GM10847 (cell line): ENCODE results near the gene COX14.

ENCODE experiments used
- POLR2A ChIP-seq: IDR thresholded peaks from 2 replicates; pipeline ENCODE4 v1.6.1; 2011; ENCODE audit not compliant: insufficient read length; ENCODE audit errors: extremely low read depth

The COX14 gene

DNA sequence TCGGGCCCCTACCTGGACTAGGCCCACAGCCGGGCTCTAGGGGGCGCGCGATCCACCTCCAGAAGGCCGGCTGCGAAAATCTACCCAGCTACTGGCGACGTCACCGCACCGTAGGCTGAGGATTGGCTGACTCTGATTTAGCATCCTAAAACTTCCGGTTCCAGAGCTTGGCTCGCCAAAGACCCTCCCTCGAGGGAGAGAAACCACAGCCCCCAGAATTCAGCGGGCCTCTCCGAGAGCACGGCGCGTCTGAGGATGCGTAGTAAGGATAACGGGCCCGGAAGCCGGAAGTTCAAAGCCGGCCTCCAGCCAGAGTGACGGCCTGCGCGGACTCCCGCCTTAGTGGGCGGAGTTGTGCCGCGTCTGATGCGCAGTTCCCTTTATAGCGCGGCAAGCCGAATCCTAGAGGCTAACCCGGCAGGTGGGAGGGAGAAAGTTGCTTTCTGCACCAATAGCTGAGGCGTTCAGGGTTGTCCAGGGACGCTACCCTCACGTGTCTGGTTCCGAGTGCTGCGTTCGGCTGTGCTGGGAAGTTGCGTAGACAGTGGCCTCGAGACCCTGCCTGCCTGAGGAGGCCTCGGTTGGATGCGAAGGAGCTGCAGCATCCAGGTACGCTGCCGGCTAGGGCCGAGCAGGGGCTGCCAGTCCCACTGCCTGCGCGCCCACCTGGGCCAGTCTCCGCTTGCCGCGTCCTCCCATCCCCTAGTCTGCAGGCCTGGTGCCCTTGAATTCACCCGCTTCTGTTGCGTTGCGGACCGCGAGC is at the start of gene COX14:
COX14 (plus strand) TSS at position 544 of the 763 bp plus-strand sequence. CDS start 7,808 bp downstream, outside the sequence.
- TF ChIP-seq POLR2A: peak; percentile 92

DNA sequence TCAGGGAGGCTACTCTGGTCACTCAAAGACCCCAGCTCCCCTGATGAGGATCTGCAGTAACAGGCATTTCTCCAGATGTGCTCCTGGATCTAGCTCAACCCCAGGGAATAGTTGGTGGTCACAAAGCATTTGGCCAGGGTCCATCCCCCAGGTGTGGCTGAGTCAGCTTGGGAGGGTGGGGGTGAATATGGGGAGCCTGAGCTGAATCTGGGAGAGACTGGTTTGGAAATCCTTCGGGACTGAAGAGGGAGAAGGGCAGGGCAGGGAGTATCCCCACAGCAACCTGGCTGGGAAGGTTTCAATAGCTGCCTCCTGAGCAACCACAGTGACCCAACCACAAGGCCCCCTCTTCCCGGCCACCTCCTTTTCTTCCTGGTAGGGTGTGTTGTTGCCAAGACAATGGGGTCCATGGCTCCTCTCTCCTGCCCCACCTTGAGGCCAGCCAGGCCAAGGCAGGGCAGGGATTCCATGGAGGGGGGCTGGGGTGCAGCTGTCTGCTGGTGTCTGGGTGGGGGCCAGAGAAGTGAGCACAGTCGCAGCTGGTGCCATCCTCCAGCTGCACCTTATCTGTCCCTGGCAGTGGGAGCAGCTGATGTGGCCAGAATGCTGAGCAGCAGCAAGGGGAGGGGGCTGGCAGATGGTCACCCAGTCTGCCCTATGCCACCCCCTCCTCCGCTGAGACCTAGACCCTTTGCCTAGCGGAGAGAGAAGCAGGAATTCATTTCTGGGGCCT is 49.1 kb upstream of the COX14 start:
- no peak for TF ChIP-seq POLR2A

DNA sequence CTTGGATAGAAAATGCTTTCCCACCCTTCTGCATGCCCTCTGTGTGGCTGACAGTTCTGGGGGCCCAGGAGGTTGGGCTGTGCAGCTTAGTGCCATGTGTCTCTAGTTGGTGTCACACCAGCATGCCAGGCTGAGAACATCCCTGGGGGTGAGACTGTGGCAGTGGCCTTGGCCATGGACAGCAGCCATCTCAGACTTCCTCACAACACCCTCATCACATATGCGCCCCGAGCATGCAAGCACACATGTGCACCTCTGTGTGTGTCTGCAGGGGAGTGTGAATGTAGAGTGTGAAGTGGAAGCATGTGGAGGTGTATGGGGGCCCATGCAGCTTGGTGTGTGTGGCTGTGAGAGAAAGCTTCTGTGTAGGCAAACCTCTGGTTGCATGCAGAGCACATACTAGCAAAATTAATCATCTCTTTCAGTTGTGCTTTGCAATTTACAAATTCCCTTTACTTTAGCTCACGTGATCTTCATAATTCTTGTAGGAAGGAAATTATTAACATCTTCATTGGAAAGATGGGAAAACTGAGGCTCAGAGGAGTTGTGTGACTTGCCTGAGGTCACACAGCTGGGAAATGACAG is 46.2 kb upstream of the COX14 start:
- no peak for TF ChIP-seq POLR2A

DNA sequence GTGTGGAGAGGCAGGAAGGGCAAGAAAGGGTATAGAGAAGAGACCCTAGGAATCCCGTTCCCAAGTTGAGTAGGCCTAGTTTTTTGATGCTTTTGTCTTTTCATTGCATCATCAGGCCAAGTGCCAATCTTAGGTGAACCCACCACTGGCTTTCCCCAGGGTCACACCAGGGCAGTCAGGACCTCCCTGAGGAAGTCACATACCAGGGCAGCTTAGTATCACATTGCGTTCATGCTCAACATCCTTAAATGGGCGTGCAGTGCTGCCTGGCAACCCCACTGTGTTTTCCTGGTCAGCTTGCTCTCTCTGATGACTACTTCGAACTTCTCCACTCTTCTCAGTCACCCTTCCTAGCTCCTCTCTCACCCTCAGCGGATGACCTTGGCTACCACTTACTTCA is 45.6 kb upstream of the COX14 start:
- no peak for TF ChIP-seq POLR2A

DNA sequence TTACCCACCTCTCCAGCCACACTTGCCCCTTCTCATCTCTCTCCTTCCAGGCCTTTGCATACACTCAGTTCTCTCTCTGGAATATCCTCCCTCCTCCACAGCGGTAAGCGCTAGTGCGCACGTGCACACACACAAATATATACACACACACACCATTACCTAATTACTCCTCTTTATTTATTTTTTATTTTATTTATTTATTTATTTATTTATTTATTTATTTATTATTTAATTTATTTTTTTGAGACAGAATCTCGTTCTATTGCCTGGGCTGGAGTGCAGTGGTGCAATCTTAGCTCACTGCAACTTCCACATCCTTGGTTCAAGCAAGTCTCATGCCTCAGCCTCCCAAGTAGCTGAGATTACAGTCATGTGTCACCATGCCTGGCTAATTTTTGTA is 43.0 kb upstream of the COX14 start:
- no peak for TF ChIP-seq POLR2A

DNA sequence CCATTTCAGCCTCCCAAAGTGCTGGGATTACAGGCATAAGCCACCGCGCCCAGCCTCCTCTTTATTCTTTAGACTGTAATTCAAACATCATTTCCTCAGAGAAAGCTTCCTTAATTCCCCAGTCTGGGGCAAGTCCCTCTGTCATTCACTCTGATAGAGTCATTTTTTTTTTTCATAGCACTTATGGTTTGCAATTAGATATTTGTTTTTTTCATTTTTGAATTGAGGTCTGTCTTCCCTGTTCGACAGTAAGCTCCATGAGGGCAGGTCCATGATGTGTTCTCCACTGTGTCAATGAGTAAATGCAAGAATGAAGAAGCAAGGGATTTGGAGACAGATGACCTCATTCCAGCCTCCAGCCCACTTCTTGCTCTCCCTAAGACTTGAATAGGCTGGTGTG is 42.5 kb upstream of the COX14 start:
- TF ChIP-seq POLR2A: no peak

DNA sequence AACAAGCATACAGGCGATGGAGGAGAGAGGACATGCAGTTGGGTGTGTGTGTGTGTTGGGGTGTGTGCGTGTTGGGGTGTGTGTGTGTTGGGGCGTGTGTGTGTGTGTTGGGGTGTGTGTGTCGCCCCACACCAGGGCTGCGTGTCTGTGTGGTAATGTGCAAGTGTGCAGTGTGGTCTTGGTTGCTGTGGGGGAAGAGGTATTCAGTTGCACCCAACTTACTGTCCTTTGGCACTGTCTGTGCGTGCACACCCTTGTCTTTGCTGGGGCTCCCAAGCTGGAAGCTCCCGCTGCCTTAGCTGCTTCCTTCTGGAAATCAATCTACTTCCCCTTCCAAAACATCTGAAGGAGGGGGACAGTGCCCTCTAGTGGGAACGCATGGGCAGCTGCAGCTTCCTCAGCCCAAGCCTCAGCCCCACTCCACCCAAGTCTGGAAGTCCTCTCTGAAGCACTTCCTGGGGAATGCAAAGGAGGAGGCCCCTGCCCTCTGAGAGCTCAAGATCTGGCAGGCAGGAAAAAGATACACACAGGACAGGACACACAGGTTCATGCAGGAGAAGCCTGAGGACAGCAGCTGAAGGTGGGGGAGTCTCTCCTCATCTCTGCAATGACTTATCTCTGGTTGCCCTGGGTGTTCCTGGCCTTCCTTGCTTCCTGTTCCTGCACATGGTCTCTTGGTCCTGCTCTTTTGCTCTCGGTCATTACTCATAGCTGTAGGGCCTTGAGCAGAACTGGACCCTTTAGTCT is 41.5 kb upstream of the COX14 start:
- TF ChIP-seq POLR2A: no peak

DNA sequence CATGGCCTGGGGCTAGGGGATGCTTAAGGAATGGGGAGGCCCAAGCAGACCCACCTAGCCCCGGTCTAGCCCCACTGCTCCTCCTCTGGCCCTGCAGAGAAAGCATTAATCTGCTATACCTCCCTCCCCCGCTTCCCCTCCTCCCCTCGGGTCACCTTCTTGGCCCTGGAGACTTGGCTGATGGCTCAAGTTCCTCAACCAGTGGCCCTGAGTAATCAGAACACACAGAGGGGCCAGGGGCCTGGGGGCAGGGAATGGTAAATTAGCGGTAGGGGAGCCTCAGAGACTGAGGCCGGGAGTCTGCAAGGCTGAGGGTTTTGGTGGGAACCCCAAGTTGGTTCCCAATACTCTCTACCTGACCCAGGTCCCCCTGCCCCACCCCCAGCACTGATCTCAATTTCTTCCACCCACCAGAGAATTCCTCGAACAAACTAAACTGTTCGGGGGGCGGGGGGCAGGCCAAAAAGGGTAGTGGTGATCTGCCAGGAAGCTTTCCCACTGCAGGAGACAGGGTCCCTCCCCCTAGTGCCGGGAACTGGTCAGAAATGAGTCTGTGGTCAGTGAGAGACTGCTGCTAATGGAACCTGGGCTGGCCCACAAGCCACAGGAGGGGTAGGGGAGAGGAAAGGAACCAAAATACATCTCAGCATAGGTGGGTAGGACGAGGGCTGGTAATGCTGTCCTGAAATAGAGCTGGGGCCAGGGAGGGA is 39.7 kb upstream of the COX14 start:
- no peak for TF ChIP-seq POLR2A

DNA sequence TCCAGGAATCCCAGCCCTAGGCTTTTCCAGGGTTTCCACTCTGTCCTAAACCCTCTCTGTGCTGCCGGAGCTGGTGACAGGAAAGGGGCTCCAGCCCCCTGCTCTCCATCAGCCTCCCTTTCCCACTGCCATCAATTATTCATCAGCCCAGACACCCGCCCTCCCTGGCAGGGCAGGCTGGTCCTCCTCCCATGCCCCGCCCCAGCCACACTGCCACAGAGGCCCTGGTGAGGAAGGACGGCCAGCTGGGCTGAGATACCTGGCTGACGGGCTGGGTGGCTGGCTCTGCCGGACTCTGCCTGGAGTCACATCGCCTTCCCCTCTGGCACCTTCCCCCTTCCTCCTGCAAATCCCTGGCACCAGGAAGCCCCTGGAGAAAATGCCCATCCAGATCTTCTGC is 38.8 kb upstream of the COX14 start:
- no peak for TF ChIP-seq POLR2A

DNA sequence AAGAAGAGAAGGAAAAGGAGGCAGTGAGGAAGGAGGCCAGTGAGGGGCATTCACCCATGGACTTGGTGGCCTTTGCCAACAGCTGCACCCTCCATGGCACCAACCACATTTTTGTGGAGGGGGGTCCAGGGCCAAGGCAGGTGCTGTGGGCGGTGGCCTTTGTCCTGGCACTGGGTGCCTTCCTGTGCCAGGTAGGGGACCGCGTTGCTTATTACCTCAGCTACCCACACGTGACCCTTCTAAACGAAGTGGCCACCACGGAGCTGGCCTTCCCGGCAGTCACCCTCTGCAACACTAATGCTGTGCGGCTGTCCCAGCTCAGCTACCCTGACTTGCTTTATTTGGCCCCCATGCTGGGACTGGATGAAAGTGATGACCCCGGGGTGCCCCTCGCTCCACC is 38.3 kb upstream of the COX14 start:
- no peak for TF ChIP-seq POLR2A

DNA sequence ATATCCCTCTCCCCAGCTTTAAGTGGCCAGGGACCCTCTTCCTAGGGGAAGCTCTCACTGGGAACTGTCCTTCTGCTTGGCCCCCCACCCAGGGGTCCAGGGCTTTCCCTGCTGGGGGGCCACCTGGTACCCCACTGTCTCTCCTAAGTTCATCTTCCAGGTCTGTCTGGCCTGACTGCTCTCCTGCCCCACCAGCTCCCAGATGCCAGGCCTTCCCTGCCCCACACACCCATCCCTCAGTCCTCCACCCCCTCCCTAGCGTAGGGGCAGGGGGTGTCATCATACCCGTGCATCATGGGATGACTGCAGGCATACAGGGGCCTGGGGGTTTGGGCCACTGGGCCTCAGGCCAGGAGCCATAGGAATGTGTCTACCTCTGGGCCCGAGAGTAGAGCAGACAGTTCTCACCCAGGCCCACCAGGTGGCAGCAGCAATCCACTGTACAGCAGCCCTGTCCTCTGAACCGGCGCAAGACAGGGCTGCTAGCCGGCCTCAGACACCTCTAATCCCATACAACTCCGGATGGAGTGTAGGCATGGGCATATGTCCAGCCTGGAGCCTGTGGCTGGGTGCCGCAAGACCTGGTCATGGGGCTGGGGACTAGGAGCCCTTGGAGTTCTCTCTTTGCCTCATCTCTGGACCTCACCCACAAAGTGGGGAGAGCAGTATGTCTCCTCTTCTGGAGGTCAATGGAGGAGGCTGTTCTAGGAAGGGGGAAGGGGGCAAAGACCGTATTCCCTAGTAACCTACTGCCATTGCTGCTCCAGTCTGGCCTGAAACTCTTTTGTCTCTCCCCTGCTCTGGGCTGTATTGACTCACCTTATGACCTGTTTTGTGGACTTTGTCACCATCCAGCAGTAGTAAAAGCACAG is 36.9 kb upstream of the COX14 start:
- TF ChIP-seq POLR2A: no peak

DNA sequence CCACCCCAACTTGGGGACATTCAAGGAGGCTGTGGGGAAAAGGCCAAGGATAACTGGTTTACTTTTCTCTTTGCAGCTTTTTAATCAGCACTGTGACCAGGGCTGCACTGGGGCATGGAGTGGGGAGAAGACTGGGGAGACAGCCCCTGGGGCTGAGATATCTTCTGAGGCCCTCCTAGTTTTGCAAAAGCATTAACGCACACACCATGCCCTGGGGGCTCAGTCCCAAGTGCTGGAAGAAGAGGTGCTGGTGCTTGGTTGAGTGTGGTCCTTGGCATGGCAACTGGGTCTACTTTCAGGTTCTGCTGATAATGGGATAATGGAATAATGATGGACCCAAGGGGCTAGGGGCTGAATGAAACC is 36.2 kb upstream of the COX14 start:
- TF ChIP-seq POLR2A: no peak

DNA sequence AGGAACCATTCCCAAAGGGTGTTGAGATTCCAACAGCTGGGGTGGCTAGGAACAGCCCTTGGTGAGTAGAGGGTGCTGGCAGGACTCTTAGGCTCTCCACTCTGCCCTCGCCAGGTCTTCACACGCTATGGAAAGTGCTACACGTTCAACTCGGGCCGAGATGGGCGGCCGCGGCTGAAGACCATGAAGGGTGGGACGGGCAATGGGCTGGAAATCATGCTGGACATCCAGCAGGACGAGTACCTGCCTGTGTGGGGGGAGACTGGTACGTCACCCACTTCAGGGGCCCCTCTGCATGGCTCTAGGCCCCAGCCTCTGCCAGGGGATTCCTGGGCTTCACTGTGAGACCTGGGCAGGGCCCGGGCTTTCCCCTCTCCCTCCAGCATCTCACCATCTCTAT is 34.9 kb upstream of the COX14 start:
- TF ChIP-seq POLR2A: no peak

DNA sequence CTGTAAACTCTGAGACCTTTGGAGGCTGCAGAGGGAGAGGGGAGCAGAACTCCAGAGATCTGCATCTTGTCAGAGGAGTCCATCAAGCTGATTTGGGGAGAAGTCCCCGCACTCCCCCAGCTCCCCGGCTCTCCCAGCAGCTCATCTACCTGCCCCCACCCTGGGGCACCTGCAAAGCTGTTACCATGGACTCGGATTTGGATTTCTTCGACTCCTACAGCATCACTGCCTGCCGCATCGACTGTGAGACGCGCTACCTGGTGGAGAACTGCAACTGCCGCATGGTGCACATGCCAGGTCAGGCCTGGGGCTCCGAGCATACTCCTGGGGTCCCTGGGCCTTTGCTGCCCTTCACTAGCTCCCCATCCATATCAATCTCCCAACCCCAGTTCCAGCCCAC is 33.8 kb upstream of the COX14 start:
- no peak for TF ChIP-seq POLR2A
